GM19455 (cell line): Measurements from ENCODE around the gene KIAA0319L.
"Not testable (repeated sequence)": the region's sequence is repeated elsewhere in the genome, so short reads cannot be mapped to it uniquely, and the experiment has no call there.

ENCODE experiments used
- ATAC-seq: cut with Tn5 transposase; IDR thresholded peaks from one replicate; pipeline ENCODE4 v1.9.1; 2021; ENCODE audit not compliant: unreplicated experiment

KIAA0319L gene

DNA sequence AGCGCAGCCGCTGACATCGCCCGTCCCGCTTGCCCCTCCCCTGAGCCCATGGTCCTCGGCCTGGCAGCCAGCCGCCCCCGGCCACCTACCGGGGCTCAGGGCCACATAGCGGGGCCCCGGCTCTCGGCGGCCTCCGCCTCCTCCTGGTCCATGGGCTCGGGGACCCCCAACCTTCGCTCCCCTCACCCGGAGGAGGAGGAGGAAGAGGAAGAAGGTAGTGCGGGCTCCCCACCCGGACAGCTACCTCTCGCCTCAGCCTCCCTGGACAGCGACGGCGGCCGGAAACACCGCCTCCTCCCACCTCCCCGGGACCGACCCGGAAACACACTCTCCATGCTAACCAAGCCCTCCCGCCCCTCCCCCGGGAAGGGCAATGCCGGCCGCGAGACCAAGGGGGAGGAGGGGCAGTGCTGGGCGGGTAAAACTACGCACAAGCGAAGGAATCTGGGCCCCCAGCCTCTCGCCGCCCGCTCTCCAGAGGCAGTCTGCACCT, at the start of gene KIAA0319L:
Gene KIAA0319L, minus strand, starts transcription at position 286 of the 493 bp plus-strand sequence. CDS start 2,912 bp downstream, outside the sequence.
- peak; percentile 88 for ATAC-seq

DNA sequence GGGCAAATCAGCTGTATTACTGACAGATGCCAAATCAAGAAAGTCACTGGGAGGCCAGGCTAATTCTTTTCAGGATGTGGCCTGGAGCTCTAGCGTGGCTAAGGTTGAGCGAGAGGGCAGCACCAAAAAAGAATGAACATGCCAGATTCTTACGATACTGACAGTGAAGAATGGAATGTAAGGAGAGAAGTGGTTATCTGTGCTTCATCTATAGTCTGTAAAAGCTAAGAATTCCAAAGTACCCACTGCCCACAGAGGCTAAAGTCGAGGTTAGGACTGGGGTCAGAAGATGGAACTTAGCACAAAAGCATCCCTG, 48.6 kb upstream of the KIAA0319L start:
- ATAC-seq: no peak

DNA sequence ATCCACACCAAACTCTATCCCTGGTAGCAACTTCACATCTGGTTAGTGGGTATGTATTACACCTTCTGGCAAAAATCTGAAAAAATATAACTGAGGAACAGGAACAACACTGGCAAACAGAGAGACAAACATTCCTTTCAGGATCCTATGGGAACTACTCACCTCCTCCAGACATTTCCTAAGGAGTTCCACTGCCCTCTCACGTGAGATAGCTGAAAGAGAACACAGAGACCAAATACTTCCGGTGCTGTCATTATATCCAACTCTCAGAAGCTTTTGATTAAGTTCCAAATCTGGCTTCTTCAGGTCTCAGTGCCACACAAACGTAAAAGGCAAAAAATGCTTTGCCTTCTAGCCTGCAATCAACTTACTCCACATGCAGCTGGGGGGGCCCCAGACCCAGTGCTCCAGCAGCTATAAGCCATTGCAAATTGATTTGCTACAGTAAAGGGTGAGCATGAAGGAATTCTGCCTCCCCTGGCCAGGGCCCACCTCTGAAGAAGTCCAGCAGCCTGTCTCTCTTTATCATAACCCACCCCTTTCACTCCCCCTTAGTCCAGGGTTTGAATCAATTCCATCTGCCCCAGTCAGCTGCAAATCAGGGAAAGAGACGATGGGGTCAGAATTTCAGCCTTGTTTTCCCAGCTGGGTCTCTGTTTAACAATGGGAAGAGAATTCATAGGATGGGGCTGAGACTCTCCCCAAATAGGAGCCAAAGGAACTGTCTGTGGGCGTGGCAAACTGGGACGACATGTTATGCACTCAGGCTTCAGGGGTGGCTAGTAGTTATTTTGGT, 48.1 kb upstream of the KIAA0319L start:
- no peak for ATAC-seq

- ATAC-seq: no peak
Observed at GRCh38 chr1:35603941-35604340, 46.7 kb upstream of the KIAA0319L start.

DNA sequence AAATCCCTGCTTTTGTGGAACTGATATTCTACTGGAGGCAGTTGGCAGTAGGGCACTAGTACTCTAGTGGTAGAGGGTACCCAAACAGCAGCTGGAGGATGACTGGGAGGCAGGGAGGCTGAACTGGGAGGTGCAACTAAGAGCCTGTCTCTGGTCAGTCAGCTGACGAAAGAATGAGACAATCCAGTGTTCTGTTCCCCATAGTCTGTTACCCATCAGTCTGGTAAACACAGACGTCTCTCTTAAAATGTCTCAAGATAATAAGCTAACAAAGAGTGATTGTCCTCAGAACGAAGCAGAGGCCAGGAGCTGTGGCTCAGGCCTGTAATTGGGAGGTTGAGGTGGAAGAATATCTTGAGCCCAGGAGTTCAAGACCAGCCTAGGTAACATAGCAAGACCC, 46.3 kb upstream of the KIAA0319L start:
- no peak for ATAC-seq

GRCh38 chr1:35600593-35600992, 43.4 kb upstream of the KIAA0319L start:
- ATAC-seq: no peak

- no peak for ATAC-seq
Observed at GRCh38 chr1:35599411-35599810, 42.2 kb upstream of the KIAA0319L start.

- no peak for ATAC-seq
Observed at GRCh38 chr1:35598895-35599294, 41.7 kb upstream of the KIAA0319L start.

GRCh38 chr1:35597870-35598269, 40.7 kb upstream of the KIAA0319L start:
- ATAC-seq: no peak

- ATAC-seq: no peak
Observed at GRCh38 chr1:35595684-35596083, 38.5 kb upstream of the KIAA0319L start.

- ATAC-seq: no peak
Observed at GRCh38 chr1:35594005-35594760, 37.0 kb upstream of the KIAA0319L start.

GRCh38 chr1:35592991-35593769, 36.0 kb upstream of the KIAA0319L start:
- no peak for ATAC-seq

DNA sequence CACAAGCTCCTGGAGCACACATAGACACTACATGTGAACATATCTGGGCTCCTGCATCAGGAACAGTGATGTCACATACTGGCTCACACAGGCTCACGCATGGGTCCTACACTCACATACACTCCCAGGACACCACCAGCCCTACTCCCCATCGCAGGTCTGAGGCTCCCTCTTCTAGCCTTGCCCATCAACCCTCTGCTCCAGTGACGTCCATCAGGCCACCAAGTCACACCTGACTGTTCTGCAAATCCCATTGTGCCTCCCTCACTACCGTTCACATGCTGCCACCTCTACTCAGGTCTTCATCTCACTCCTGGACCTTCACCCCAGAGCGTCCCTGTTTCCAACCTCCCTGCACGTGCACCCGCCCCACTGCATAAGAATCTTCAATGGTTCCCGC, 34.0 kb upstream of the KIAA0319L start:
- ATAC-seq: no peak

DNA sequence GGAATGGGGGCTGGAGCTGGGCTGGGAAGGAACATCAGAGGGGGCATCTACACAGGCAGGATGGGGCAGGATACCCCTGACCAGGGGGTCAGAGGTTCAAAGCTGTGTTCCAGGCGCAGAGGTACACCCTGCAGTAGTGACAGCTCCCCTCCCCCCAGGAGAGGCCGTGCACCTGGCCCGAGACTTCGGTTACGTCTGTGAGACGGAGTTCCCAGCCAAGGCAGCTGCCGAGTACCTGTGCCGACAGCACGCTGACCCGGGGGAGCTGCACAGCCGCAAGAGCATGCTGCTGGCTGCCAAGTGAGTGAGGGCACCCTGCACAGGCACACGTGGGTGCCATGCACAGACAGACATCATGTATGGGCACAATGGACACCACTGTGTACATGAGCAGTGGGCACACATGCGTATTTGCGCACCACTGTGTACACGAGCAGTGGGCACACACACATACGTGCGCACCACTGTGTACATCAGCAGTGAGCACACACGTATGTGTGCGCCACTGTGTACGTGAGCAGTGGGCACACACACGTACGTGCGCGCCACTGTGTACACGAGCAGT, 33.4 kb upstream of the KIAA0319L start:
- no peak for ATAC-seq

- no peak for ATAC-seq
Observed at GRCh38 chr1:35589516-35590427, 32.6 kb upstream of the KIAA0319L start.

DNA sequence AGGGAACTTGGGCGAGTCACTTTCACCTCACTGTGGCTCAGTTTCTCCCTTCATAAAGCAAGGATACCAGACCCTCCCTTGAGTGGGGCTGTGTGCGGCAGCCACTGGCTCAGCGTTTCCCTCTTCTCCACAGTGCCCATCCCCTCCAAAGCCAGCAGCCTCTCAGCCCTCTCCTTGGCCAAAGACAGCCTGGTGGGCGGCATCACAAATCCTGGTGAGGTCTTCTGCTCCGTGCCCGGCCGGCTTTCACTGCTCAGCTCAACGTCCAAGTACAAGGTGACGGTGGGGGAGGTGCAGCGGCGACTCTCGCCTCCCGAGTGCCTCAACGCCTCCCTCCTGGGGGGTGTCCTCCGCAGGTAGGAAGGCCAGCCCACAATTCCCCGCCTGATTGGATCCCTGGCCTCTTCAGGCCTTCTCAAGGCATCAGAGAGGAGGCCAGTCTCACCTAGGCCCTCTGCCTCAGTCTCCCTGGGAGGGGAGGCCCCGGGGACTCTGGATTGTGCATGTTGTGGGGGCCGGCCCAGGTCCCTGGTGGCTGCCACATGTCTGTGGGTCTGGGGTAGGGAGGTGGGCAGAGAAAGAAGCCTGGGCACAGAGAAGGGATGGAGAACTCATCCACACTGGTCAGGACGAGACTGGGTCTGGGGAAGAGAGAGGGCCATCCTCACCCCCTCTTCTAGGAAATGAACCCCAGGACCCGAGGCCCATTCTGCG, 31.2 kb upstream of the KIAA0319L start:
- no peak for ATAC-seq

GRCh38 chr1:35587736-35588135, 30.5 kb upstream of the KIAA0319L start:
- no peak for ATAC-seq

DNA sequence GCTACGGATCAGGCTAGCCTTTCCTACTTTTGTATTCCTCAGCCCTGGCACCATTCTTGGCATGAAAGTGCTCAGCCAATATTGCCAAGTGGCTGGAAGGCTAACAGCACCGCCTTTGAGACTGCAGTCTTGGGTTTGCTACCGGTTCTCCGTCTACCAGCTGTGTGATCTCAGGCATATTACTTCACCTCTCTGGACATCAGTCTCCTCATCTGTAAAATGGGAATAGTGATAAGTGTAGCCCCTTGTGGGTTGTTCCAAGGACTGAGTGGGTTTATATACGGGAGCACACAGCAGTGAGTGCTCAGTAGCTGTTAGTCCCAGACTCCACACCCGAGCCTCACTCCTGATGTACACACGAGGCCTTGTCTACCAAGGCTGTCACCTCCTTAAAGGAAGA, 29.6 kb upstream of the KIAA0319L start:
- ATAC-seq: no peak

GRCh38 chr1:35585805-35586204, 28.6 kb upstream of the KIAA0319L start:
- not testable (repeated sequence) for ATAC-seq
